GM10248 (cell line): ENCODE data around the gene NRSN1.

ENCODE experiments used
- CTCF ChIA-PET: fragments of 300-600 bp; sonication (Branson Sonifier 250); formaldehyde crosslinking; extraction: SDS; loops from one replicate; lab custom pipeline; 2021; ENCODE audit warnings: antibody characterized with exemption; lab: Yijun Ruan, JAX
- POLR2A ChIA-PET: fragments of 350-650 bp; sonication (Branson Sonifier 250); formaldehyde crosslinking; extraction: SDS; loops from one replicate; lab custom pipeline; 2020; ENCODE audit warnings: antibody characterized with exemption; lab: Yijun Ruan, JAX
- DNase-seq: peaks from one replicate; pipeline ENCODE4 v3.0.0; 2012; ENCODE audit errors: extremely low spot score
- TF ChIP-seq, protein P1 (sequence below): IDR thresholded peaks from 2 replicates; pipeline ENCODE4 v1.5.1; 2012; ENCODE audit warnings: mild to moderate bottlenecking, low read depth; ENCODE audit errors: extremely low read depth, missing control alignments, control extremely low read depth

Gene NRSN1

DNA sequence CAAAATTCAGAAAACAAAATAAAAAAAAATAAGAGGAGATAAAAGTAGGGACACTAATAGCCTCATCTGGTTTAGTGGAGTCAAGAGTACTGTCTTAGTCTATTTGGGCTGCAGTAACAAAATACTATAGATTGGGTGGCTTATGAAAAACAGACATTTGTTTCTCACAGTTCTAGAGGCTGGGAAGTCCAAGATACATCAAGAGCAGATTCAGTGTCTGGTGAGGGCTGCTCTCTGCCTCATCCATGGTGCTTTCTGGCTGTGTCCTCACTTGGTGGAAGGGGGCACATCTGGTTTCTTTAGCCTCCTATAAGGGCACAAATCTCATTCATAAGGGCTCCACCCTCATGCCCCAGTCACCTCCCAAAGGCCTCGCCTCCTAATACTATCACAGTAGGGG, 26.0 kb downstream of the NRSN1 start:
- ChIA-PET CTCF (no interaction called here), POLR2A (no interaction called here)
- DNase-seq = no peak
- TF ChIP-seq, protein P1, sequence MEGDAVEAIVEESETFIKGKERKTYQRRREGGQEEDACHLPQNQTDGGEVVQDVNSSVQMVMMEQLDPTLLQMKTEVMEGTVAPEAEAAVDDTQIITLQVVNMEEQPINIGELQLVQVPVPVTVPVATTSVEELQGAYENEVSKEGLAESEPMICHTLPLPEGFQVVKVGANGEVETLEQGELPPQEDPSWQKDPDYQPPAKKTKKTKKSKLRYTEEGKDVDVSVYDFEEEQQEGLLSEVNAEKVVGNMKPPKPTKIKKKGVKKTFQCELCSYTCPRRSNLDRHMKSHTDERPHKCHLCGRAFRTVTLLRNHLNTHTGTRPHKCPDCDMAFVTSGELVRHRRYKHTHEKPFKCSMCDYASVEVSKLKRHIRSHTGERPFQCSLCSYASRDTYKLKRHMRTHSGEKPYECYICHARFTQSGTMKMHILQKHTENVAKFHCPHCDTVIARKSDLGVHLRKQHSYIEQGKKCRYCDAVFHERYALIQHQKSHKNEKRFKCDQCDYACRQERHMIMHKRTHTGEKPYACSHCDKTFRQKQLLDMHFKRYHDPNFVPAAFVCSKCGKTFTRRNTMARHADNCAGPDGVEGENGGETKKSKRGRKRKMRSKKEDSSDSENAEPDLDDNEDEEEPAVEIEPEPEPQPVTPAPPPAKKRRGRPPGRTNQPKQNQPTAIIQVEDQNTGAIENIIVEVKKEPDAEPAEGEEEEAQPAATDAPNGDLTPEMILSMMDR = no peak

DNA sequence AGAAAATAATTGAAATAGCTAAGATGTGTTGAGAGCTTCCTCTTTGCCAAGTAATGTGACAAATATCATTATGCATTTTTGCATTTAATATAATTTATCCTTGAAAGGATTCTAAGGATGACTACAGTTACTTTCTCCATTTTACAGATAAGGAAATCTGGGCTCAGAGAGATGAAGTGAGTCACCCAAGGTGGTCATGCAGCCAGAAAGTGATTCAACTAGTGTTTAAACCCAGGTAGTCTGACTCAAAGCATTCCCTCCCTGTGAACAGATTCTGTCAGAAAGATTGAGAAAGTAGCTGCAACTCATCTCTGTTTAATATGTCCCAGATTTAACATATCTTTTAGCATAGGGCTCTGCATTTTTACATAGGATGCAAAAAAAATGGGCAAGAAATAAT, 28.1 kb downstream of the NRSN1 start:
- POLR2A ChIA-PET = no interaction called here
- CTCF ChIA-PET = interaction anchor here (1.2 to 1.6 kb wide), 2 partner anchors 9 to 51 kb away, joined by 3 to 4 read pairs; no protein-coding TSS in a partner anchor
- TF ChIP-seq, protein P1 = no peak
- no peak for DNase-seq

DNA sequence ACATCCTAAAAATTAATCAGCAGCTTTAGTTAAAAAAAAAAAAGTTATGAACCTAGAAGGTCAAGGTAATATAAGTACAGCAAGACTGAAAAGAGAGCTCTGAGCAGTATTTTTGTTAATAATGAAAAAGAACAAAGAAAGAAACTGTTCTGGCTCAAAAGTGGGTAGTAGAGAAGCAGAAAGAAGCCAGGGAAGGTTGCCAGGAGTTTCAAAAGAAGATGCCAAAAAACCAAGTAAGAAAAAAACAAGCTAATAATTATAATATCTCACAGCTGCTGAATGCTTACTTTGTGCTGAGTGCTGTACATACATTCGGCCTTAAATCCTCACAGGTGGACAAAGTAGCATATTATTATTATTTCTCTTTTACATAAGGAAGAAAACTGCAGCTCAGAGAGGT, 31.9 kb downstream of the NRSN1 start:
- TF ChIP-seq, protein P1 = no peak
- DNase-seq = no peak
- ChIA-PET POLR2A (no interaction called here), CTCF (interaction anchor here (2.1 kb wide), 1 partner anchor 14 kb away, joined by 14 read pairs; no protein-coding TSS in a partner anchor)

GRCh38 chr6:24183584-24183983, 57.6 kb downstream of the NRSN1 start:
- DNase-seq = no peak
- TF ChIP-seq, protein P1 = no peak
- CTCF ChIA-PET = no interaction called here
- POLR2A ChIA-PET = no interaction called here

GRCh38 chr6:24186349-24186748, 60.3 kb downstream of the NRSN1 start:
- TF ChIP-seq, protein P1 = no peak

GRCh38 chr6:24187965-24188577, 62.1 kb downstream of the NRSN1 start:
- DNase-seq = no peak
- POLR2A ChIA-PET = no interaction called here
- CTCF ChIA-PET = no interaction called here
- TF ChIP-seq, protein P1 = no peak

More at GRCh38 chr6:24186349-24186748, 60.3 kb downstream of the NRSN1 start:
- ChIA-PET CTCF (no interaction called here), POLR2A (no interaction called here)
- no peak for DNase-seq

DNA sequence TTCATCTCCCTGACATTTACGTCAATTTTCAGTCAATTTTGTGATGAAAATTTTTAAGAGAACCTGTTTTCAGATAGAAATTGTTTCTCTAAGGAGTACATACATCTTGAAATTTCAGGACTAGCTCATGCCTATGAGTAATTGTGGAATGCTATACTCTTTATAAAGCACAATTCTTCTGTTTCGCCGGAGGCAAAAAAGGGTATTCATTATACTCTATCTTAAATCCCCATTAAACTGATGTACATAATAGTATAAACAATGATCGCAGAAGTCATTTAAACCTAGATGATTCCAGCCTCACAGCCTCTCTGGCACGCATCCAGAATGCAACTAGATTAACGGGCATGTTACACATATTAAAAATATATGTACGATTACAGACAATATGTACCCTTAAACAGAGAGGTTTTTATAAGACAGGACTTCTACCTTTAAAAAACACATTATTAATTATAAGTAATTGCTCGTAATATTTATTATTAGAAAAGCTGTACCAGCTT, 62.6 kb downstream of the NRSN1 start:
- TF ChIP-seq, protein P1 = no peak
- CTCF ChIA-PET = no interaction called here
- DNase-seq = no peak
- POLR2A ChIA-PET = no interaction called here
